HL-60/S4 treated with phorbol 12-myristate 13-acetate at 8.2 ng/mL for 4 days and 3 days (cell line): ENCODE results near the gene CD200R1L.

Source experiments
- in situ Hi-C: fragments of 300-500 bp; cut with MboI; formaldehyde crosslinking; loops from 2 replicates; pipeline ENCODE4 v1.15.0; 2022; ENCODE audit warnings: low sequenced_read_pairs

CD200R1L gene

DNA sequence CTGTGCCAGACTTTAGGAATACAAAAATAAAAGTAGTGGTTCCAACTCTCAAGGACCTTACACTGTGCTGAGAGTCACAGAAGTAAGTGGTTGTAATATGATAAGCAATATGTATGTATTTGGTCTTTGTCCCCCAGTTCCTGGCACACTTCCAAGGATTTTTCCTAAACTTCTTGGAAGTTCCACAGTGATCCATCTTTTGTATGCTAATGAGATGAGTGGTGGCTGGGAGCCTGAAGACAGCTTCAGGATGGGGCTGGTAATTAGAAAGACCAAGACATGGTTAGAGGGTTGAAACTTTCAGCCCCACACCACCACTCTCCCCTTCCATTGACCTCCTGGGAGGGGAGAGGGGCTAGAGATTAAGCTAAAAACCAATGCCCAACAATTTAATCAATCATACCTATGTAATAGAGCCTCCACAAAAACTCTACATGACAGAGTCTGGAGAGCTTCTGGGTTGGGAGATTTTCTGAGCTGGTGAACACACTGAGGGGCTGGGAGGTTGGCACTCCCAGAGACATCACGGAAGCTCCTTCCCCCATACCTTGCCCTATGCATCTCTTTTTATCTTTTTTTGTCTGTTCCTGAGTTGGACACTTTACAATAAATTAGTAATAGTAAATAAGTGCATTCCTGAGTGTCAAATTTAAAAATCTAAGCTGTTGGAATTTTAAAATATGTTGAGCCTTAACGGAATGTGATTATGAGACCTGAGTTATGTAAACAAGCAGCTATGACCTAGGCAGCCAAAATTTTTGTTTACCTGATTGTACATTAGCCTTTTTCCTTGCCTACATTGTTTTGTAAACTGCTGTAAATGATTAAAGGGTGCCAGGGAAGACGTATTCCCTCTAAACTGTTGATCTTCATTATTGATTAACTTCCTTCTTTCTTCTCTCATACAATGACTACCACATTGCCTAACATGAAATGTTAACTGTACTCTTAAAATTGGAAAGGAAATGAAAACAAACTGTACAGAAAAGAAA is 24.3 kb downstream of the CD200R1L start:
- in situ Hi-C loops, result no loop called here

- in situ Hi-C loops, result no loop called here
Measured at GRCh38 chr3:112818289-112818688, 28.4 kb downstream of the CD200R1L start.

DNA sequence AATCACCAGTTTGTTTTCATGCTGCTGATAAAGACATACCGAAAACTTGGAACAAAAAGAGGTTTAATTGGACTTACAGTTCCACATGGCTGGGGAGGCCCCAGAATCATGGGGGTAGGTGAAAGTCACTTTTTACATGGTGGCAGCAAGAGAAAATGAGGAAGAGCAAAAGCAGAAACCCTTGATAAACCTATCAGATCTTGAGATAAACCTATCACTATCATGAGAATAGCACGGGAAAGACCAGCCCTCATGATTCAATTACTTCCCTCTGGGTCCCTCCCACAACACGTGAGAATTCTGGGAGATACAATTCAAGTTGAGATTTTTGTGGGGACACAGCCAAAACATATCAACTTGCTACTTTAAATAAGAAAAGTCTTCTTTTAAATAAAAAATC is 28.9 kb downstream of the CD200R1L start:
- in situ Hi-C loops, result no loop called here

DNA sequence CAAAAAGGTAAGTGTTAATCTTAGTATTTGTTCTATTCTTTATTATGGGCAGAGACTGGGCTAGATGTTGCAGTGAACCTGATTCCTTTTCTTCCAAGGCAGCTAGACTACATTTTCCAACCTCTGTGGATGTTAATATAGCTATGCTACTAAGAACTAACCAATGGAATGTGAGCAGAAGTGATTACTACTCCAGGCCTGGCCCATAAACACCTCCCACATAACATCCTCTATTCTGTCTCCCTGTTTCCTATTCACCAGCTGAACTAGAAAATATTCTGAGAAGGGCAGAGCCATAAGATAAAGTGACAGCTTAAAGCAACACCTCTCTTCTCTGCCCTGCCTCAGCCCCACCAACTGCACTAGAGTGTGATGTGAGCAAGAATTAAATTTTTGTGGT is 29.4 kb downstream of the CD200R1L start:
- in situ Hi-C loops, result no loop called here

DNA sequence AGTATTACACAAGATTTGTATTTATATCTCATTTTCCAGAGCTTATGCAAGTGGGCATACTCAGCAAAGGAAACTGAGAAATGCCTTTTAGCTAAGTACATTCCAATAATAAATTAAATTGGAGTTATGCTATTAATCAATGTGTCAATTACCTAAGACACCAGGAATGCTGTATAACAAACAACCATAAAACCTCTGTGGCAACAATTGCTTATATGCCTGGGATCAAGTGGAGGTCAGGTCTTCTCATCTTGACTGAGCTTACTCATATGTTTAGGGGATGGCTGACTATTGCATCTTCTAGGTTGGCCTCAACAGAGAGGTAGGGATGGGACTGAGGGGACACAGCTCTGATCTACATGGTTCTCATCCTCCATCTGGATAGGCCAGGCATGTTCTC is 30.7 kb downstream of the CD200R1L start:
- in situ Hi-C loops, result no loop called here

DNA sequence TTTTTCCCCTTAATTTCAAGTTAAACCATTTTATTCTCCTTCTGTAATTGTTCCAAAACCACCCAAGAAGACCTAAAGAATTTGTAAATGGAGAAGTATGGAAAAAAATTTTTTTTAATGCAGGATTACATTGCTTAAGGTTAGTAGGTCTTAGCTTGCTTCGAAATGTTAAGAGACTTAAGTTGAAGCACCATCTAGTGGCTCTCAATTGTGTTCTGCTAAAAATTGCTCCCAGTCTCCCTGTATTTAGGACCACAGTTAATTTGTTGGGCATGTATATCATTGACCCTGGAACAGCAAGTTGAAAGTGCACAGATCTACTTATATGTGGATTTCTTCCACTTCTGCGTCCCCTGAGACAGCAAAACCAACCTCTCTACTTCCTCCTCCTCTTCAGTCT is 32.4 kb downstream of the CD200R1L start:
- in situ Hi-C loops, result no loop called here

GRCh38 chr3:112813723-112814171 is 32.9 kb downstream of the CD200R1L start:
- in situ Hi-C loops, result no loop called here

DNA sequence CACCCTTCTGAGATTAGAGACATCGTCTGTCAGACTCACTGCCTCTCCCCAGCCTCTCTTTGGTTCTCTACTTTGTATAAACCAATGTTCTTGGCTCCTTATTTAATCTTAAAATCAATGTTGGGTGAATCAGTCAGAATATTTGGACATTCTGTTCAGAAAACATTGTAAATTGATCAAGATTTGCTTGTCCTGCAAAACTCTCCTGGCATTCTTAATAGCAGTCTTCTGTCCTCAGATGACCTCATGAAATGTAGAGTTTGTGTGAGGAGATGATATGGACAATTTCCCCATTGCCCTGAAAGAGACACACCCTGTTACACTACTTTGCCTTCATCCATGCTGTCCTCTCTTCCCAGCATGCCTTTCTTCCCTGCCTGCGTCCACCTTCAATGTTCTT is 33.6 kb downstream of the CD200R1L start:
- in situ Hi-C loops, result no loop called here

GRCh38 chr3:112811917-112812660 is 34.6 kb downstream of the CD200R1L start:
- in situ Hi-C loops, result no loop called here

DNA sequence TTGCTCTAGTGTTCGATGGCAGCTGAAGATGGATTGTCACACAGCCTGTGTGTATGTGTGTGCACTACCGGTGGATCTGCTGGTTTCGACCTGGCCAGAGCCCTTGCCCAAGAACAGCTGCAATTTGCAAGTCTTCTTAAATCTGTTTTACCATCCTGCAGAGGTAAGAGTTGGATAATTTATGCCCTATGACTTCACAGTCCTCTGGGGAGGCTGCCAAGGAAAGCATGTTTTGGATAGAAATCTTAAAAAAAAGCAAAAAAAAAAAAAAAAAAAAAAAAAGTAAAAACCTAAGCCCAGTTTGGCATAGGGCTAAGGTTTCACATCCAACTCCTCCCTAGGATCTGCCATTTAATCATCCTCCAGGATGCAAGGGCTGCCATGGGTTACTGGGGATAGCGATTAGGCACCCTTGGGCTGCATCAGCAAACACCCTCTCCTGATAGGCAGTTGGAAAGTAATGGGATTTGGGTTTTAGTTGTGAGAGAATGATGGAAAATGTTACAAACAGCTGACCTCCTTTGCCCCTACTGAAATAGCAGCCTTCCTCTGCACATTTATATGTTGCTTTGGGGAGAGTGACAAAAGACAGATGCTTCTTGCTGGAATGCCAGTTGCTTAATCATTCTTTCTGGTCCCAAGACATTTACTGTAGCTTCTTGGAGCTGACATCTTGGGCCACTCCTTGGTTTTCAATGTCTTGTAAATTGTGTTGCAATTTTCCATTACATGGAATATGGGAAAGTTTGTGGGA is 35.4 kb downstream of the CD200R1L start:
- in situ Hi-C loops, result no loop called here

DNA sequence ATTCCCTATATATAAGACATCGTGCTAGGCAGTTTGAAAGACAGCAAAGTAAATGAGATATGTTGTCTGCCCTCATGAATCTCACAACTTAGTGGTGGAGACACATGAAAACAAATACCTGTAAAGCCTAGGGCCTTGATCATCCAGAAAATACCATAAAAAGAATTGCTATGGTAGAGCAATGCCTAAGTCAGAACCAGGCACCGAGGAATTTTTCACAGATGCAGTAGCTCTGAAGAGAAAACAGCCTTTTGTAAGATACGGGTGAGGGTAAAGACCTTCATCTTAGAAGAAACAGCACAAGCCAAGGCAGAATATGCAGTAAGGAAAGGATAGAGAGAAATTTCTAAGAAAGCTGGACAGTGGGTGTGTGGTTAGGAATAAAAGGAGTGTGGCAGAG is 36.1 kb downstream of the CD200R1L start:
- in situ Hi-C loops, result no loop called here

DNA sequence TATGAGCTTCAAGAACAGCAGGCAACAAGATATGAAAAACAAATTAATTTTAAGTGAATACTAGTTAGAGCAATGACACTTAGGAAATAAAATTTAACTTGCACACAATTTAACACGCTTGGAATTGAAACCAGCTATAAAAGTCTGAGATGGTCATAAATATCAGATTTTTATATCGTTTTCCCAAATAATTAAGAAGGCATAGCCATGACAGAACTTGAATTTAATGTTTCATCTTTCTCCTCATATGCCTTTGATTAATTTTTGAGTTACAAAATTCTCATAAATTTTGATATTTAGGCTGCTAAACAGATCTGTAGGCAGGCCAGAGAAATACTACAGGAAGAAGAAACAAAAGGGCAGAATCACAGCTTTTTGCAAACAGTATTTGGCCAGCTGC is 38.5 kb downstream of the CD200R1L start:
- in situ Hi-C loops, result no loop called here

GRCh38 chr3:112807685-112808084 is 39.0 kb downstream of the CD200R1L start:
- in situ Hi-C loops, result no loop called here

DNA sequence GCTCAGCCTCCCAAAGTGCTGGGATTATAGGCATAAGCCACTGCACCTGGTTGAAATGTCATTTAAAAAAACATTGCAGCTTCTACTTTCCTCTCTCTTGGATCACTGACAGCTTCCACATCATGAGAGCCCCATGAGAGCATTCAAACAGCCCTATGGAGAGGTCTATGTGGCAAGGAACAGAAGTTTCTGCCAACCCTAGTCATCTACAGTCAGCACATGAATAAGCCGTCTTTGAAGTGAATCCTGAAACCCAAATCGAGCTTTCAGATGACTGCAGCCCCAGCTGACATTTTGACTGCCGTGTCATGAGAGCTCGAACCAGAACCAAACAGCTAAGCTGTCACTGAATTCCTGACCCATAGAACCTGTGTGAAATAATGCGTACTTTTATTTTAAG is 39.8 kb downstream of the CD200R1L start:
- in situ Hi-C loops, result no loop called here

DNA sequence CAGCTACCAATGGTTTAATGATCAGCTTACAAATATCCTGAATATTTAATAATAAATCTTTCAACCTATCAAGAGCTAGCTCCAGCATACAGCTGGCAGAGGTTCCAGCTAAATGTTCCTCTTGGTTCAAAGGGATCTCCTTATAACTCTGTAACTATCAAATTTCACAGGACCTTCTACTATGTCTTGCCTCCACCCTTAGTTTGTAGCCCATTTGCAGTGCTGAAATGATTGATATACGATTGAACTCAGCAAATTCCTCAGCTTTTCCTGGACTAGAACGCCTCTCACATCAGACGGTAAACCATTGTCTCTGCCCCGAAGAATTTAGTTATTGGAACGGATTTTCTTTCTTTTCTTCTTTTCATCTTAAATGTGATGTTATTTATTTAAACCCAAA is 41.5 kb downstream of the CD200R1L start:
- in situ Hi-C loops, result no loop called here

DNA sequence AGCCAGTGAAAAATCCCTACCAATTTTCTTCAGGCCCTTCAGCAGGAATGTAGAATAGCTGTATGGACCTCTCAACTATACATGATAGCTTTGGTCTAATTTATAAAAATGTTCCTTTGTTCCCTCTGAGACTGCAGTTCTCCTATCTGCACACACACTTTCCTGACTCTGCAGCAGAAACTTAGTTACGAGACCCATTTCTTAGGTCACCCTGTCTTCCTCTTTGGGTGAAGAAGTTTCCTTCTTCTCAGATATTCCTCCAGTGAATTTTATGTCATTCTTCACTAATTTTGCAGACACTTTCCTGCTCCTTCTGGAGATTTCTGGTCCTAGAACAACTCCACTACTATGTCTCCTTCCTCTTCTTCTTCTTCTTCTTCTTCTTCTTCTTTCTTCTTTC is 42.6 kb downstream of the CD200R1L start:
- in situ Hi-C loops, result no loop called here

- in situ Hi-C loops, result no loop called here
Measured at GRCh38 chr3:112803467-112803866, 43.2 kb downstream of the CD200R1L start.

GRCh38 chr3:112802338-112802737 is 44.3 kb downstream of the CD200R1L start:
- in situ Hi-C loops, result no loop called here

DNA sequence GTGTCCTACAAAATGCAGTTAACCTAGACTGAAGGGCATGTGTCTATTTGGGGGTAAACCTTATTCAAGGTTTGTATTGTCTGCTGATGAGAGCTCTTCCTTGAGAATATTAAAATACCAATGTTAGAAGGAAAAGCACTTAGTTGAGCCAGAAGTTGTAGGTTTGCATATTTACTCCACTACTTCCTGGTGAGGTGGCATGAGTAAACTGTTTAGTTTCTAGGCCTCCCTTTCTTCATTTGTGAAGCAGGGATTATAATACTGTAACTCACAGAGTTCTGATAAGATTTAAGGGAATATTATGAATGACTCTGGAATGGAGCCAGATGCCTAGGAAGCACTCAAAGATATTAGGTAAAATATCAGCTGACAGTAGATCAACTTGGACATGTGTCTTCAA is 46.7 kb downstream of the CD200R1L start:
- in situ Hi-C loops, result no loop called here

GRCh38 chr3:112794622-112795172 is 52.0 kb downstream of the CD200R1L start:
- in situ Hi-C loops, result no loop called here
